GM21529 (cell line): ENCODE measurements around the gene MEPCE.
A peak's percentile ranks its signal among the peaks of the same experiment; 100 is the strongest.

Experiments used
- ATAC-seq: cut with Tn5 transposase; IDR thresholded peaks from one replicate; pipeline ENCODE4 v1.9.1; 2021; ENCODE audit not compliant: unreplicated experiment

Gene MEPCE

GRCh38 chr7:100457033-100457432, 27.4 kb downstream of the MEPCE start:
- no peak for ATAC-seq

- ATAC-seq, result no peak
Observed at GRCh38 chr7:100464210-100464660, 34.6 kb downstream of the MEPCE start, which contains the start of gene SPACDR. Gene SPACDR (minus strand): TSS chr7:100464260. CDS start chr7:100464025, 235 bp downstream.

GRCh38 chr7:100464791-100465190, 35.2 kb downstream of the MEPCE start:
- ATAC-seq, result no peak

GRCh38 chr7:100465299-100465698, 35.7 kb downstream of the MEPCE start:
- ATAC-seq, result no peak

- no peak for ATAC-seq
Observed at GRCh38 chr7:100465702-100466311, 36.2 kb downstream of the MEPCE start.

- no peak for ATAC-seq
Observed at GRCh38 chr7:100466653-100467605, 37.3 kb downstream of the MEPCE start.

- no peak for ATAC-seq
Observed at GRCh38 chr7:100467638-100468373, 38.2 kb downstream of the MEPCE start.

- peak; percentile 60 for ATAC-seq
Observed at GRCh38 chr7:100469227-100470044, 39.8 kb downstream of the MEPCE start.

- ATAC-seq, result no peak
Observed at GRCh38 chr7:100471021-100471420, 41.4 kb downstream of the MEPCE start.

GRCh38 chr7:100472121-100472851, 42.7 kb downstream of the MEPCE start:
- no peak for ATAC-seq

GRCh38 chr7:100472854-100473499, 43.3 kb downstream of the MEPCE start:
- ATAC-seq, result no peak

GRCh38 chr7:100475549-100475948, 45.9 kb downstream of the MEPCE start:
- ATAC-seq, result no peak

- ATAC-seq, result no peak
Observed at GRCh38 chr7:100476101-100476780, 46.6 kb downstream of the MEPCE start.

GRCh38 chr7:100476903-100477870, 47.6 kb downstream of the MEPCE start:
- ATAC-seq, result no peak

GRCh38 chr7:100477871-100478267, 48.2 kb downstream of the MEPCE start:
- ATAC-seq, result no peak

- ATAC-seq, result peak; percentile 61
Observed at GRCh38 chr7:100478958-100479660, 49.5 kb downstream of the MEPCE start, which contains the start of gene TSC22D4. Gene TSC22D4 (minus strand): TSS chr7:100479214. CDS start chr7:100478038, 1,176 bp downstream.

GRCh38 chr7:100481466-100481865, 51.8 kb downstream of the MEPCE start:
- no peak for ATAC-seq
